HG03108 (cell line): ENCODE measurements around the gene ATP11A.

Source experiments
- ATAC-seq: cut with Tn5 transposase; IDR thresholded peaks from one replicate; pipeline ENCODE4 v1.9.1; 2021; ENCODE audit warnings: moderate library complexity; ENCODE audit not compliant: unreplicated experiment

ATP11A gene

GRCh38 chr13:112690283-112690929 is 568 bp downstream of the ATP11A start:
- peak; percentile 19 for ATAC-seq

GRCh38 chr13:112692104-112692503 is 2.3 kb downstream of the ATP11A start:
- ATAC-seq = no peak

GRCh38 chr13:112692586-112692985 is 2.7 kb downstream of the ATP11A start:
- no peak for ATAC-seq

- no peak for ATAC-seq
Observed at GRCh38 chr13:112693831-112694497, 4.1 kb downstream of the ATP11A start.

GRCh38 chr13:112695121-112695520 is 5.3 kb downstream of the ATP11A start:
- no peak for ATAC-seq

GRCh38 chr13:112696001-112696868 is 6.4 kb downstream of the ATP11A start:
- ATAC-seq = no peak

GRCh38 chr13:112696869-112697465 is 7.1 kb downstream of the ATP11A start:
- ATAC-seq = no peak

- ATAC-seq = no peak
Observed at GRCh38 chr13:112697756-112698655, 8.2 kb downstream of the ATP11A start.

GRCh38 chr13:112699322-112699918 is 9.6 kb downstream of the ATP11A start:
- ATAC-seq = no peak

- ATAC-seq = no peak
Observed at GRCh38 chr13:112700291-112701060, 10.6 kb downstream of the ATP11A start.

- ATAC-seq = no peak
Observed at GRCh38 chr13:112702341-112702985, 12.6 kb downstream of the ATP11A start.

GRCh38 chr13:112702986-112703379 is 13.1 kb downstream of the ATP11A start:
- ATAC-seq = no peak

- ATAC-seq = no peak
Observed at GRCh38 chr13:112703449-112704284, 13.8 kb downstream of the ATP11A start.

GRCh38 chr13:112704308-112705145 is 14.7 kb downstream of the ATP11A start:
- ATAC-seq = no peak

- ATAC-seq = no peak
Observed at GRCh38 chr13:112705286-112705685, 15.4 kb downstream of the ATP11A start.

GRCh38 chr13:112706171-112706570 is 16.3 kb downstream of the ATP11A start:
- no peak for ATAC-seq
